Spleen (tissue), 11 donors: ENCODE measurements around the gene RNF13. TPM values are rescaled to one million over a fixed set of nuclear protein-coding genes. Genes with fewer than 3 reads are reported as not detected.
"Not testable (repeated sequence)": the region's sequence is repeated elsewhere in the genome, so short reads cannot be mapped to it uniquely, and the experiment has no call there.

Experiments
- DNase-seq: peaks from one replicate; pipeline ENCODE4 v3.0.0-alpha.2; 2020
- H3K27ac ChIP-seq, 8 donors: fragments of 200-600 bp; sonication (generic) in 7 of 8; 1 replicate in 4 of 8; 2 replicates in 4 of 8; pipeline versions ENCODE4 v1.5.0 to v1.8.0; 2016 to 2021; ENCODE audit warnings: inconsistent platforms in 4 of 8, mild to moderate bottlenecking in 4 of 8, moderate library complexity in 1 of 8
- H3K27me3 ChIP-seq, 7 donors: fragments of 200-600 bp; sonication (generic) in 6 of 7; replicated peaks in 1 of 7; 1 replicate in 4 of 7; 2 replicates in 3 of 7; pipeline versions ENCODE4 v1.5.0 to v1.8.0; 2016 to 2021; ENCODE audit warnings: inconsistent platforms in 3 of 7, mild to moderate bottlenecking in 1 of 7
- H3K36me3 ChIP-seq, 6 donors: fragments of 200-600 bp; sonication (generic) in 5 of 6; 1 replicate in 4 of 6; 2 replicates in 2 of 6; pipeline versions ENCODE4 v1.5.0 to v1.8.0; 2016 to 2021; ENCODE audit warnings: inconsistent platforms in 2 of 6
- H3K4me1 ChIP-seq, 6 donors: fragments of 200-600 bp; sonication (generic) in 5 of 6; 1 replicate in 3 of 6; 2 replicates in 3 of 6; pipeline versions ENCODE4 v1.5.0 to v1.8.0; 2016 to 2021; ENCODE audit warnings: inconsistent platforms in 3 of 6
- H3K4me3 ChIP-seq, 8 donors: fragments of 200-600 bp; sonication (generic) in 7 of 8; 1 replicate in 4 of 8; 2 replicates in 4 of 8; pipeline versions ENCODE4 v1.5.0 to v1.8.0; 2016 to 2021; ENCODE audit warnings: inconsistent platforms in 4 of 8, mild to moderate bottlenecking in 4 of 8, moderate library complexity in 2 of 8
- H3K9me3 ChIP-seq, 8 donors: fragments of 200-600 bp; sonication (generic) in 7 of 8; 1 replicate in 4 of 8; 2 replicates in 4 of 8; pipeline versions ENCODE4 v1.5.0 to v1.8.0; 2016 to 2021; ENCODE audit warnings: inconsistent platforms in 4 of 8
- POLR2A ChIP-seq, 3 donors: fragments of 450-650 bp; IDR thresholded peaks; one replicate each; pipeline ENCODE4 v1.5.1; 2017; ENCODE audit warnings: antibody characterized with exemption in 3 of 3, mild to moderate bottlenecking in 1 of 3
- POLR2AphosphoS5 ChIP-seq, 3 donors: sonication (generic); formaldehyde crosslinking; IDR thresholded peaks; one replicate each; pipeline ENCODE4 v1.5.1; 2017; ENCODE audit warnings: antibody characterized with exemption in 3 of 3
- WGBS, 5 donors: extraction: QIAGEN DNeasy Blood & Tissue Kit in 3 of 5; methylation state at CpG; one replicate each; pipeline versions ENCODE4 v1.1.5 to v1.1.7; 2013 to 2018; 5-methylcytosine and 5-hydroxymethylcytosine counted together
- intact Hi-C: fragments of 100-400 bp; cut with DNase I; formaldehyde crosslinking; loops from one replicate; pipeline ENCODE4 v1.15.0; 2023; ENCODE audit warnings: low total_unique reads
- polyA plus RNA-seq, 3 donors: library from polyadenylated mRNA; stranded (reverse); fragments of 200-250 nt; gene quantifications; one replicate each; pipeline ENCODE4 v1.2.1, GENCODE V29; 2013
- total RNA-seq, 7 donors: library from RNA; depleted of rRNA in 3 of 7; stranded (reverse); fragments of >200 nt in 3 of 7; fragmentation: NEBNext Ultra II Directional in 4 of 7; extraction: Animal tissue kit (Norgen Biotek cat#: 25700) in 4 of 7; gene quantifications; one replicate each; pipeline versions ENCODE4 v1.1.0 to v1.2.1, GENCODE V29; 2016 to 2021
- TF ChIP-seq, protein P1 (sequence below), 11 experiments: fragments of 200-600 bp in 7 of 11; fragments of 450-650 bp in 4 of 11; sonication (generic) in 4 of 11; IDR thresholded peaks in 8 of 11; conservative IDR thresholded peaks in 3 of 11; 1 replicate in 7 of 11; 2 replicates in 4 of 11; pipeline versions ENCODE4 v1.4.0 to v1.8.0; 2016 to 2021; ENCODE audit warnings: antibody characterized with exemption in 11 of 11, inconsistent platforms in 4 of 11, mild to moderate bottlenecking in 1 of 11
- donor health status: healthy with polysubstance abuse.
- donor health status: DM: no; HTN: no; CAD: no; lungs with moderate emphysema.
- donor health status: DM: no; HTN: no; CAD: no.
- donor health status: Bipolar disorder and iron deficiency.
- donor health status: healthy.
- donor health status: DM: no; HTN: no; CAD: no.
- donor health status: DM: yes; HTN: yes; CAD: no.

The RNF13 gene
- total and polyA plus RNA-seq, 10 donors: 30.7 to 137 (median 111) TPM

- DNase-seq: no peak
- TF ChIP-seq POLR2AphosphoS5 (IDR thresholded peaks at IDR 0.05) (no peak), POLR2A (IDR thresholded peaks at IDR 0.05) (no peak)
- TF ChIP-seq, protein P1, sequence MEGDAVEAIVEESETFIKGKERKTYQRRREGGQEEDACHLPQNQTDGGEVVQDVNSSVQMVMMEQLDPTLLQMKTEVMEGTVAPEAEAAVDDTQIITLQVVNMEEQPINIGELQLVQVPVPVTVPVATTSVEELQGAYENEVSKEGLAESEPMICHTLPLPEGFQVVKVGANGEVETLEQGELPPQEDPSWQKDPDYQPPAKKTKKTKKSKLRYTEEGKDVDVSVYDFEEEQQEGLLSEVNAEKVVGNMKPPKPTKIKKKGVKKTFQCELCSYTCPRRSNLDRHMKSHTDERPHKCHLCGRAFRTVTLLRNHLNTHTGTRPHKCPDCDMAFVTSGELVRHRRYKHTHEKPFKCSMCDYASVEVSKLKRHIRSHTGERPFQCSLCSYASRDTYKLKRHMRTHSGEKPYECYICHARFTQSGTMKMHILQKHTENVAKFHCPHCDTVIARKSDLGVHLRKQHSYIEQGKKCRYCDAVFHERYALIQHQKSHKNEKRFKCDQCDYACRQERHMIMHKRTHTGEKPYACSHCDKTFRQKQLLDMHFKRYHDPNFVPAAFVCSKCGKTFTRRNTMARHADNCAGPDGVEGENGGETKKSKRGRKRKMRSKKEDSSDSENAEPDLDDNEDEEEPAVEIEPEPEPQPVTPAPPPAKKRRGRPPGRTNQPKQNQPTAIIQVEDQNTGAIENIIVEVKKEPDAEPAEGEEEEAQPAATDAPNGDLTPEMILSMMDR (IDR thresholded peaks at IDR 0.05 in 8 of 11, conservative IDR thresholded peaks at IDR 0.05 in 3 of 11): no peak
- H3K9me3 ChIP-seq: peaks cover 0 to 3% (median 0%) of the 10 kb centered on the region in 8 donors
- peaks cover 0 to 14% (median 11%) of the 10 kb centered on the region in 6 donors for H3K4me1 ChIP-seq
- no peaks in the 10 kb centered on the region for H3K36me3 ChIP-seq
- no peak overlapping the region for H3K27ac ChIP-seq
- no peak overlapping the region for H3K4me3 ChIP-seq
- intact Hi-C loops: no loop called here
- H3K27me3 ChIP-seq: peaks cover 0 to 33% (median 7%) of the 10 kb centered on the region in 7 donors
These were observed 162.9 kb downstream of the RNF13 start for GRCh38 chr3:149975919-149976318.

DNA sequence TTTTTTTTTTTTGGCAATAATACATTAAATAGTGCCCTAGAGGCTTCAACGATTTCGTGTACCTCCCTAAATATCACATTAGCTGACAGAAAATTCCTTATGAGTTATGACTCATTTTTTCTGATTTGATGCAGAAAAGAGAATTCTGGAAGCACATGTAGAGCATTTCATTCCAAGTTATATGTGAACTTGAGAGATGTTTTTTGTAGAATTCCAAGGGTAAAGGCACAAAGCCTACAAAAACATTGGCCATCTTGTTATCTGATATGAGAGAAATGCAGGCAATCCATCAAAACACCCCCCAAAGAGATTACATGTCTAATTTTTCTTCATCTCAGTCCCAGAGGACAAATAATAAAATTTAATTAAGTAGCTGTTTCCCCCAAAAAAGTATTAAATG is 164.4 kb downstream of the RNF13 start:
- no peak for DNase-seq
- 73 to 92% (median 90%) methylated on average over 2 of the region's 2 CpGs for WGBS, 5 donors
- Histone ChIP-seq H3K36me3 (no peaks in the 10 kb centered on the region), H3K27me3 (peaks cover 0 to 18% (median 0%) of the 10 kb centered on the region in 7 donors), H3K9me3 (peaks cover 0 to 3% (median 0%) of the 10 kb centered on the region in 8 donors), H3K4me3 (no peak overlapping the region), H3K4me1 (no peaks in the 10 kb centered on the region), H3K27ac (no peak overlapping the region)
- intact Hi-C loops: no loop called here
- TF ChIP-seq POLR2AphosphoS5 (IDR thresholded peaks at IDR 0.05): no peak
- TF ChIP-seq POLR2A (IDR thresholded peaks at IDR 0.05): no peak
- TF ChIP-seq, protein P1 (IDR thresholded peaks at IDR 0.05 in 8 of 11, conservative IDR thresholded peaks at IDR 0.05 in 3 of 11): no peak

DNA sequence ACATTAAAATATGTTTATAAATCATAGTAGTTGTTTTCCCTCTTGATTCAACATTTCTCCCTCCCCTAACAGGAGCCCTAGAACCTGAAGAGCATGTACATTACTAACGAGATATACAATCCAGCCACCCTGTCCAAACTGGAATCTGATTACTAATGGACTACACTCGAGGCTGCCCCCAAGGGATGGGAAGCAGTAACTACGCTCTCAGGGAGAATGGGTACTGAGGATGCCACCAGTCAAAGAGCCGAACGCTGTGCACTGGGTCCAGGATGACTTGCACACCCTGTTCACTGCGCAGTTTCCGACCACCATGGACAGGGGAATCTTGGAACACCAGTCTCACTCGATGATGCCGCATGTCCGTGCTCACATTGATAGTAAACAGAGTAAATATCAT is 169.0 kb downstream of the RNF13 start:
- H3K36me3 ChIP-seq, H3K27ac ChIP-seq, DNase-seq, H3K4me1 ChIP-seq, intact Hi-C loops, H3K27me3 ChIP-seq, H3K4me3 ChIP-seq, H3K9me3 ChIP-seq: not testable (repeated sequence)
- 61 to 89% (median 76%) methylated on average over 4 to 7 of the region's 10 CpGs for WGBS, 5 donors

GRCh38 chr3:149983053-149983452 is 170.0 kb downstream of the RNF13 start:
- H3K4me3 ChIP-seq, H3K4me1 ChIP-seq, H3K36me3 ChIP-seq, DNase-seq, H3K27ac ChIP-seq, H3K9me3 ChIP-seq, H3K27me3 ChIP-seq, intact Hi-C loops: not testable (repeated sequence)
- 94 to 96% (median 95%) methylated on average over 32 of the region's 32 CpGs for WGBS, 5 donors

GRCh38 chr3:149983628-149984027 is 170.6 kb downstream of the RNF13 start:
- Histone ChIP-seq H3K27ac (no peak overlapping the region), H3K9me3 (peaks cover 0 to 3% (median 0%) of the 10 kb centered on the region in 8 donors), H3K4me1 (no peaks in the 10 kb centered on the region), H3K4me3 (no peak overlapping the region), H3K36me3 (no peaks in the 10 kb centered on the region), H3K27me3 (peaks cover 0 to 6% (median 0%) of the 10 kb centered on the region in 7 donors)
- intact Hi-C loops: no loop called here
- no peak for DNase-seq
- 86 to 94% (median 87%) methylated on average over 4 of the region's 4 CpGs for WGBS, 5 donors
- TF ChIP-seq POLR2A (IDR thresholded peaks at IDR 0.05) (no peak), POLR2AphosphoS5 (IDR thresholded peaks at IDR 0.05) (no peak)
- TF ChIP-seq, protein P1 (IDR thresholded peaks at IDR 0.05 in 8 of 11, conservative IDR thresholded peaks at IDR 0.05 in 3 of 11): no peak
